GM13977 (cell line): ENCODE results near the gene SLU7.

Experiments
- DNase-seq: peaks from one replicate; pipeline ENCODE4 v3.0.0; 2012; ENCODE audit warnings: low spot score
- in situ Hi-C: fragments of 300-500 bp; cut with MboI; formaldehyde crosslinking; loops from one replicate; pipeline ENCODE4 v1.12.0; 2022; ENCODE audit warnings: low sequenced_read_pairs, low pct_unique_long_range_greater_than_20kb, mixed read lengths, inconsistent platforms; ENCODE audit not compliant: unreplicated experiment
- TF ChIP-seq, protein P1 (sequence below): IDR thresholded peaks from 2 replicates; pipeline ENCODE4 v1.5.1; 2012; ENCODE audit warnings: mild to moderate bottlenecking, control low read depth; ENCODE audit not compliant: insufficient read depth; ENCODE audit errors: extremely low read depth, missing control alignments

Gene SLU7

DNA sequence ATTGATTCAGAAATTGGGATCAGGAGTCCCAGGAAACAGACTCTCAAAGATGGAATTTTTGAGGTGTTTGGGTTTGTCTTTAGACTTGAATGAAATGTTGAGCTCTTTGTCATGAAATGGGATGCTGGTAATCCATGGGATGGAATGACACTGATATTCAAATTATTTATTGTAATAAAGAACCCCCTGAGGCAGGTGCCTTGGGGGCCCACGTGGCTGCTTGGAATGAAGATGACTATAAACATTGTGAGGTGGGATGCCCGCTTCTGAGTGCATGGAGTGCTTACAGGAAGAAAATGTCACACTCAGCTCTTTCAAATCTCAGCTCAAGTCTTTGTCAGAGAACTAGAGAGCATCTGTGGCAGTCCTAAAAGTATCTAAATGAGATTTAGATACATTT is 38.8 kb downstream of the SLU7 start:
- no peak for DNase-seq

DNA sequence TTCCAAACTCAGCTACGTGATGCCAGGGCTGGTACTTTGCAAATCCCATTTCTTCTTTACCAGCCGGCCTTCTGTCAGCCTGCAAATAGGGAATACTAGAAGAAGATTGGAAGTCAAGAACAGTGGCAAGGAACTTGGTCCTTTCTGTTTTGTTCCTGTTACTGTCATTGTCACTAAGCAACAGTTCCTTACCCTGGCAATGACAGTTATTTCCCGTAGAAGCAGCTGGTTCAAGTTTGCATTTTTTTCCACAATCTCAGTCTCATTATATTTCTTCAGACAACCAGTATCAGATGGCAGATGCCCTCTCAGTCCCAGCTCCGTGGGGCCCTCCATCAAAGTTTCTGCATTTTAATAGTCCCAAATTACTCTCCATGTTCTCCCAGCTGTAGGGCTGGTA is 39.4 kb downstream of the SLU7 start:
- DNase-seq = no peak
- in situ Hi-C loops = no loop called here
- TF ChIP-seq, protein P1, sequence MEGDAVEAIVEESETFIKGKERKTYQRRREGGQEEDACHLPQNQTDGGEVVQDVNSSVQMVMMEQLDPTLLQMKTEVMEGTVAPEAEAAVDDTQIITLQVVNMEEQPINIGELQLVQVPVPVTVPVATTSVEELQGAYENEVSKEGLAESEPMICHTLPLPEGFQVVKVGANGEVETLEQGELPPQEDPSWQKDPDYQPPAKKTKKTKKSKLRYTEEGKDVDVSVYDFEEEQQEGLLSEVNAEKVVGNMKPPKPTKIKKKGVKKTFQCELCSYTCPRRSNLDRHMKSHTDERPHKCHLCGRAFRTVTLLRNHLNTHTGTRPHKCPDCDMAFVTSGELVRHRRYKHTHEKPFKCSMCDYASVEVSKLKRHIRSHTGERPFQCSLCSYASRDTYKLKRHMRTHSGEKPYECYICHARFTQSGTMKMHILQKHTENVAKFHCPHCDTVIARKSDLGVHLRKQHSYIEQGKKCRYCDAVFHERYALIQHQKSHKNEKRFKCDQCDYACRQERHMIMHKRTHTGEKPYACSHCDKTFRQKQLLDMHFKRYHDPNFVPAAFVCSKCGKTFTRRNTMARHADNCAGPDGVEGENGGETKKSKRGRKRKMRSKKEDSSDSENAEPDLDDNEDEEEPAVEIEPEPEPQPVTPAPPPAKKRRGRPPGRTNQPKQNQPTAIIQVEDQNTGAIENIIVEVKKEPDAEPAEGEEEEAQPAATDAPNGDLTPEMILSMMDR = no peak

More for the DNA sequence above, 38.8 kb downstream of the SLU7 start:
- TF ChIP-seq, protein P1 = no peak
- in situ Hi-C loops = no loop called here

DNA sequence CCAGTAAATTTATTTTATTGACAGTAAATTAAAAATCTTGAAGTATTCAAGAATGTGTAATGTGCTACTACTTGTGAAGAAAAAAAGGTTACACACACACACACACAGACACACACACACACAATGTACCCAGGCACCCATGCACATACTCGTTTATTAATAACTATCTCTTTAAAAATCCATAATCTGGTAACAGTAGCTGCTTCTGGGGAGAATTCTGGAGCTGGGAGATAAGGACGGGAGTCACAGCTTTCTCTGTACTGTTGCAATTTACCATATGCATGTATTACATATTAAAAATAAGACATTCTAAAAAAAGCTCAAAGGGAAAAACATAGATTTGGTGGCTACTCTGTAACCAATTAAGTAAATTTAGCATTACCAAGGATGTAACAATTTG is 40.6 kb downstream of the SLU7 start:
- TF ChIP-seq, protein P1 = no peak
- DNase-seq = no peak
- in situ Hi-C loops = no loop called here

DNA sequence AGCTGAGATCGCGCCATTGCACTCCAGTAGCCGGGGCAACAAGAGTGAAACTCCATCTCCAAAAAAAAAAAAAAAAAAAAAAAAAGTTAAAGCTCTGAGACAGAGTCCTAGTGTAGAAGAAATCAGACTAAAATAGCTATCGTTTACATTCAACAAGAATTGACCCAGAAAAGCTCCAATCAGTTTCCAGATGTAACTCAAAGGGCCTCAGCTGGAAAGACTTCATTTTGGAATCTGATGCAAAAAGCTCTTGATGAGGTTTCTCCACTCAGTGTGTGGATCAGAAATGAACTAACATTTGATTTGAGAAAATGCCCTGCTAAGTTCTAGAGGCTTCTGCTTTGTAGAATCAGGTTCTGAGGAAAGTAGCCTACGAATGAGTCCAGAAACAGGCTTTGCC is 41.2 kb downstream of the SLU7 start:
- in situ Hi-C loops = no loop called here
- TF ChIP-seq, protein P1 = no peak
- no peak for DNase-seq

DNA sequence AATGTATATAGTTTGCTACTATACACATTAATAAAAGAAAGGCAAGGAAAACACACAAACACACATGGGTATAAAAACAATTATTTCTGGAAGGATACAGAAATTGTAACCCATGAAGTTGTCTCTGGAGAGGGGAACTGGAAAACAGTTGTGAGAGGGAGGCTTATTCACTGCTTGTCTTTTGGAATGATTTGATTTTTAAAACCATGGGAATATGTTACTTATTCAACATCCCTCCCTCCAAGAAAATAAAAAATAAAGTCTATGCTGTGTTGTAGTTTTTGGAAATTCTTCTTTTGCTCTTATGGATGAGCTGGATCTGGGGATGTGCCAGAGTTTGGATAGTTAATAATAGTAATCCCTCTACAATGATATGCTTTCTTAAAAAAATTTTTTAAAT is 42.5 kb downstream of the SLU7 start:
- TF ChIP-seq, protein P1 = no peak
- in situ Hi-C loops = no loop called here
- DNase-seq = no peak

DNA sequence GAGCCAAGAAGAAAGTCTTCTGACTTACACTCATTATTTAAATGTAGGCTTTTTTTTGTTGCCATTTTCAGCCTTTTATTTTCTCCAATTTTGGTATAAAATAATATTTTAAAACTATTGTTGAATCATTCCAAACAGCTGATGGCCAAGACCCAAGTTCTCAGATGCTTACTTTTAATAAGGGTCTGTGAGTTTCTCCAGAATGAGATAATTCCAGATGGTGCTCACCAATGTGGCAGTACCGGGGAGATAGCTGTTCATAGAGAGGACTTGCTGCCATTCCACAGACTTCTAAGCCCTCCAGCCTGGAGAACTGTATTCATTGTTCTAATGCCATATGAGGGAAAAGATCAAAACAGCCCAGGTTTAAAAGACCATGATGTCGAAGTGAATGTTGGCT is 43.2 kb downstream of the SLU7 start:
- TF ChIP-seq, protein P1 = no peak
- no peak for DNase-seq
- in situ Hi-C loops = no loop called here

DNA sequence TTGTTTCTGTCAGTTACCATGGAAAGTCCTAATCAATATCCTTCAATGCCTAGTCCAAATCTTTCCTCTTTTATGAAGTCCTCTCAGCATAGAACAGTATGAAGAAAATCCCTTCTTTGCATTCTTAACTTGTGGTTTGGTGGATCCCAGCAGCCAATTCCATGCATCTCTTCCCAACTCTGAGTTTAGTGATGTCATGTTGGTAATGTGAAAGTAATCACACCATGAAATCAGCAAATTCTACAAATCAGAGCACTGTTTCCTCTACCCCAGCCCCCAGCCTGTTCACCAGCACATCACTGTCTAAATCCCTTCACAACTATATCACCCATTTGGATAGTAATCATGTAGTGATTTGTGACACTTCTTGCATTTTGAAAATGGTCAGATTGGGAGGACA is 43.7 kb downstream of the SLU7 start:
- TF ChIP-seq, protein P1 = no peak
- no peak for DNase-seq
- in situ Hi-C loops = no loop called here
